ENCODE results near the gene NCKAP5L. TPM values are rescaled to one million over a fixed set of nuclear protein-coding genes. Genes with fewer than 3 reads are reported as not detected.

The NCKAP5L gene
- polyA plus RNA-seq, 1 donor (not counting 4 experiments of a cell fraction or from before 2014, with no cell fraction given) = 3.9 TPM

- no peak for DNase-seq (ENCODE audit: low read depth, low spot score)
- peaks cover 6% of the 10 kb centered on the region for H4K20me1 ChIP-seq (ENCODE audit: control insufficient read depth, extremely low read depth, insufficient read depth, low read length)
- no peaks in the 10 kb centered on the region for H3K27me3 ChIP-seq (ENCODE audit: control insufficient read depth, extremely low read depth, insufficient read depth, low read length)
- no peaks in the 10 kb centered on the region for H3K9me3 ChIP-seq (ENCODE audit: control insufficient read depth, low read depth, low read length)
- no peak overlapping the region for H3K4me3 ChIP-seq (ENCODE audit: control insufficient read depth in 2 of 3, extremely low read depth in 1 of 3, insufficient read depth in 2 of 3, low read depth in 1 of 3, low read length in 3 of 3)
- peaks cover 6% of the 10 kb centered on the region in 2 experiments for H3K36me3 ChIP-seq (ENCODE audit: control insufficient read depth in 2 of 2, extremely low read depth in 1 of 2, insufficient read depth in 2 of 2, low read length in 2 of 2)
- no peaks in the 10 kb centered on the region for H3K9me1 ChIP-seq (ENCODE audit: control insufficient read depth, extremely low read depth, insufficient read depth, low read length)
- FAIRE-seq = no peak
- H3K79me2 ChIP-seq (ENCODE audit: control insufficient read depth, insufficient read depth, low read length) = peaks cover 38% of the 10 kb centered on the region
- H3K4me2 ChIP-seq (ENCODE audit: control insufficient read depth, extremely low read depth, insufficient read depth, low read depth, low read length) = no peak overlapping the region
- no peaks in the 10 kb centered on the region for H3K4me1 ChIP-seq (ENCODE audit: control insufficient read depth, extremely low read depth, insufficient read depth, low read length)
- dilution Hi-C loops (cut with MboI; ENCODE audit: extremely low pct_ligation_motif_present, low sequenced_read_pairs) = no loop called here
- no peak overlapping the region for H2AFZ ChIP-seq (ENCODE audit: control insufficient read depth, low read length)
- H3K9ac ChIP-seq (ENCODE audit: control insufficient read depth, extremely low read depth, insufficient read depth, low read length) = no peak overlapping the region
- H3K27ac ChIP-seq (ENCODE audit: control insufficient read depth, insufficient read depth, low read length) = no peak overlapping the region
- TF ChIP-seq CTCF (optimal IDR thresholded peaks at IDR 0.05 in 1 of 3, IDR thresholded peaks at IDR 0.05 in 1 of 3, conservative IDR thresholded peaks at IDR 0.05 in 1 of 3; ENCODE audit: extremely low read depth in 1 of 3, insufficient read depth in 2 of 3, low read length in 3 of 3) (no peak), EZH2 (IDR thresholded peaks at IDR 0.05; ENCODE audit: low read length) (no peak)
These were observed 9.8 kb downstream of the NCKAP5L start for GRCh38 chr12:49818241-49818895.

DNA sequence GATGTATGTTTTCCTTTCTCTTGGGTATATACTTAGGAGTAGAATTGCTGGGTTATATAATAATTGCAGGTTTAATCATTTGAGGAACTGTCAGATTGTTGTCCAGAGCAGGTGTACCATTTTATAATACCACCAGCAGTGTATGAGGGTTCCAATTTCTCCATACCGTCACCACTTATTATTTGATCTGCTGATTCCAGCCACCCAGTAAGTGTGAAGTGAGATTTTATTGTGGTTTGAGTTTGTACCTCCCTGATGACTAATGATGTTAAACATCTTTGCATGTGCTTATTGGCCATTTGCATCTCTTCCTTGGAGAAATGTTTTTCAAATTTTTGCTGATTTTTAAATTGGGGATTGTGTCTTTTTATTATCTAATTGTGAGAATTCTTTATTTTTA, 15.1 kb downstream of the NCKAP5L start:
- Histone ChIP-seq H3K79me2 (ENCODE audit: control insufficient read depth, insufficient read depth, low read length) (peaks cover 22% of the 10 kb centered on the region), H3K4me2 (ENCODE audit: control insufficient read depth, extremely low read depth, insufficient read depth, low read depth, low read length) (no peak overlapping the region), H4K20me1 (ENCODE audit: control insufficient read depth, extremely low read depth, insufficient read depth, low read length) (no peaks in the 10 kb centered on the region), H3K9me1 (ENCODE audit: control insufficient read depth, extremely low read depth, insufficient read depth, low read length) (no peaks in the 10 kb centered on the region), H3K27me3 (ENCODE audit: control insufficient read depth, extremely low read depth, insufficient read depth, low read length) (no peaks in the 10 kb centered on the region), H3K9ac (ENCODE audit: control insufficient read depth, extremely low read depth, insufficient read depth, low read length) (no peak overlapping the region), H3K4me1 (ENCODE audit: control insufficient read depth, extremely low read depth, insufficient read depth, low read length) (no peaks in the 10 kb centered on the region), H3K9me3 (ENCODE audit: control insufficient read depth, low read depth, low read length) (no peaks in the 10 kb centered on the region), H2AFZ (ENCODE audit: control insufficient read depth, low read length) (no peak overlapping the region), H3K4me3 (ENCODE audit: control insufficient read depth in 2 of 3, extremely low read depth in 1 of 3, insufficient read depth in 2 of 3, low read depth in 1 of 3, low read length in 3 of 3) (no peak overlapping the region), H3K27ac (ENCODE audit: control insufficient read depth, insufficient read depth, low read length) (no peak overlapping the region), H3K36me3 (ENCODE audit: control insufficient read depth in 2 of 2, extremely low read depth in 1 of 2, insufficient read depth in 2 of 2, low read length in 2 of 2) (peaks cover 0 to 9% of the 10 kb centered on the region in 2 experiments)
- dilution Hi-C loops (cut with MboI; ENCODE audit: extremely low pct_ligation_motif_present, low sequenced_read_pairs) = no loop called here
- FAIRE-seq = no peak
- TF ChIP-seq EZH2 (IDR thresholded peaks at IDR 0.05; ENCODE audit: low read length) (no peak), CTCF (optimal IDR thresholded peaks at IDR 0.05 in 1 of 3, IDR thresholded peaks at IDR 0.05 in 1 of 3, conservative IDR thresholded peaks at IDR 0.05 in 1 of 3; ENCODE audit: extremely low read depth in 1 of 3, insufficient read depth in 2 of 3, low read length in 3 of 3) (no peak)
- no peak for DNase-seq (ENCODE audit: low read depth, low spot score)
